ENCODE results near the gene TMEM123. TPM values are rescaled to one million over a fixed set of nuclear protein-coding genes. Genes with fewer than 3 reads are reported as not detected.
A peak's percentile ranks its signal among the peaks of the same experiment; 100 is the strongest.

The TMEM123 gene
- polyA plus RNA-seq, 4 donors: 5.1 to 130 (median 37.9) TPM

DNA sequence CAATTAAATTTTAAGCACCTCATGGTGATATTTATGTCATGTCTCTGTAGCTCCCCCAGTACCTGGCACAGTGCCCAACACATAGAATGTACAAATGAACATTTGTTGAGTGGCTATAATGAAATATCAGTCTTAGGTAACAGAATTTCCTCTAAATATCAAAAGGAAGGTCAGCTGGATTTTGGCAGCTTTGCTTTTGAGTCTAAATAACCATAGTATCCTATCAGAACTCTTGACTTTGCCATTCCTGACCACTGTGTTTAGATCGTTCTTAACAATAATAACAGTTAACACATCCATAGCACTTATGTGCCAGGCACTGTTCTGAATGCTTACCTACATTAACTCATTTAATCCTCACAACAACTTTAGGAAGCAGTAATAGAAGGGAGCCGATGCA, 26.6 kb downstream of the TMEM123 start:
- Histone ChIP-seq H3K27ac (ENCODE audit: low read depth in 1 of 3, low read length in 2 of 3) (no peak overlapping the region), H3K4me3 (ENCODE audit: low read depth in 1 of 3, low read length in 3 of 3) (no peak overlapping the region), H3K9me3 (ENCODE audit: control insufficient read depth in 2 of 2, insufficient read depth in 1 of 2, low read depth in 1 of 2, low read length in 1 of 2) (no peaks in the 10 kb centered on the region), H3K27me3 (ENCODE audit: control insufficient read depth in 3 of 3, insufficient read depth in 3 of 3, low read length in 3 of 3) (no peaks in the 10 kb centered on the region), H3K36me3 (ENCODE audit: control insufficient read depth in 3 of 3, insufficient read depth in 2 of 3, low read depth in 1 of 3, low read length in 3 of 3) (peaks cover 0 to 14% (median 0%) of the 10 kb centered on the region in 3 donors), H3K4me1 (ENCODE audit: control insufficient read depth in 3 of 3, insufficient read depth in 2 of 3, low read depth in 1 of 3, low read length in 2 of 3) (peaks cover 0 to 8% (median 3%) of the 10 kb centered on the region in 3 donors)
- WGBS, 3 donors: 78 to 84% (median 80%) methylated on average over 2 of the region's 2 CpGs
- DNase-seq: no peak
- FAIRE-seq: no peak

- WGBS, 3 donors: 90 to 100% (median 97%) methylated on average over 1 of the region's 1 CpG
- H3K9me3 ChIP-seq (ENCODE audit: control insufficient read depth in 2 of 2, insufficient read depth in 1 of 2, low read depth in 1 of 2, low read length in 1 of 2): no peaks in the 10 kb centered on the region
- H3K4me3 ChIP-seq (ENCODE audit: low read depth in 1 of 3, low read length in 3 of 3): no peak overlapping the region
- DNase-seq: no peak
- FAIRE-seq: no peak
- H3K4me1 ChIP-seq (ENCODE audit: control insufficient read depth in 3 of 3, insufficient read depth in 2 of 3, low read depth in 1 of 3, low read length in 2 of 3): peaks cover 0 to 11% (median 0%) of the 10 kb centered on the region in 3 donors
- H3K27me3 ChIP-seq (ENCODE audit: control insufficient read depth in 3 of 3, insufficient read depth in 3 of 3, low read length in 3 of 3): no peaks in the 10 kb centered on the region
- H3K27ac ChIP-seq (ENCODE audit: low read depth in 1 of 3, low read length in 2 of 3): no peak overlapping the region
- H3K36me3 ChIP-seq (ENCODE audit: control insufficient read depth in 3 of 3, insufficient read depth in 2 of 3, low read depth in 1 of 3, low read length in 3 of 3): peaks cover 0 to 13% (median 0%) of the 10 kb centered on the region in 3 donors
Observed at GRCh38 chr11:102423936-102424335, 28.6 kb downstream of the TMEM123 start.

GRCh38 chr11:102422817-102423712, 29.5 kb downstream of the TMEM123 start:
- Histone ChIP-seq H3K9me3 (ENCODE audit: control insufficient read depth in 2 of 2, insufficient read depth in 1 of 2, low read depth in 1 of 2, low read length in 1 of 2) (no peaks in the 10 kb centered on the region), H3K4me3 (ENCODE audit: low read depth in 1 of 3, low read length in 3 of 3) (no peak overlapping the region), H3K27ac (ENCODE audit: low read depth in 1 of 3, low read length in 2 of 3) (no peak overlapping the region), H3K4me1 (ENCODE audit: control insufficient read depth in 3 of 3, insufficient read depth in 2 of 3, low read depth in 1 of 3, low read length in 2 of 3) (peaks cover 0 to 11% (median 0%) of the 10 kb centered on the region in 3 donors), H3K27me3 (ENCODE audit: control insufficient read depth in 3 of 3, insufficient read depth in 3 of 3, low read length in 3 of 3) (no peaks in the 10 kb centered on the region), H3K36me3 (ENCODE audit: control insufficient read depth in 3 of 3, insufficient read depth in 2 of 3, low read depth in 1 of 3, low read length in 3 of 3) (peaks cover 0 to 10% (median 0%) of the 10 kb centered on the region in 3 donors)
- DNase-seq: no peak
- FAIRE-seq: no peak
- 78 to 84% (median 80%) methylated on average over 4 of the region's 4 CpGs for WGBS, 3 donors

- WGBS, 3 donors: 30 to 47% (median 45%) methylated on average over 3 of the region's 3 CpGs
- no peak for FAIRE-seq
- H3K36me3 ChIP-seq (ENCODE audit: control insufficient read depth in 3 of 3, insufficient read depth in 2 of 3, low read depth in 1 of 3, low read length in 3 of 3): peaks cover 0 to 7% (median 0%) of the 10 kb centered on the region in 3 donors
- H3K4me1 ChIP-seq (ENCODE audit: control insufficient read depth in 3 of 3, insufficient read depth in 2 of 3, low read depth in 1 of 3, low read length in 2 of 3): peaks cover 0 to 11% (median 0%) of the 10 kb centered on the region in 3 donors
- H3K27ac ChIP-seq (ENCODE audit: low read depth in 1 of 3, low read length in 2 of 3): no peak overlapping the region
- no peak overlapping the region for H3K4me3 ChIP-seq (ENCODE audit: low read depth in 1 of 3, low read length in 3 of 3)
- no peaks in the 10 kb centered on the region for H3K27me3 ChIP-seq (ENCODE audit: control insufficient read depth in 3 of 3, insufficient read depth in 3 of 3, low read length in 3 of 3)
- peaks cover 0 to 3% of the 10 kb centered on the region in 2 donors for H3K9me3 ChIP-seq (ENCODE audit: control insufficient read depth in 2 of 2, insufficient read depth in 1 of 2, low read depth in 1 of 2, low read length in 1 of 2)
- DNase-seq: no peak
Observed at GRCh38 chr11:102421261-102421660, 31.3 kb downstream of the TMEM123 start.

GRCh38 chr11:102420547-102420946, 32.0 kb downstream of the TMEM123 start:
- H3K9me3 ChIP-seq (ENCODE audit: control insufficient read depth in 2 of 2, insufficient read depth in 1 of 2, low read depth in 1 of 2, low read length in 1 of 2): peaks cover 0 to 3% of the 10 kb centered on the region in 2 donors
- no peak overlapping the region for H3K27ac ChIP-seq (ENCODE audit: low read depth in 1 of 3, low read length in 2 of 3)
- DNase-seq: peak in 1 of 2 donors; percentile 29
- 45 to 66% (median 53%) methylated on average over 2 of the region's 2 CpGs for WGBS, 3 donors
- H3K4me3 ChIP-seq (ENCODE audit: low read depth in 1 of 3, low read length in 3 of 3): no peak overlapping the region
- H3K4me1 ChIP-seq (ENCODE audit: control insufficient read depth in 3 of 3, insufficient read depth in 2 of 3, low read depth in 1 of 3, low read length in 2 of 3): peaks cover 0 to 11% (median 0%) of the 10 kb centered on the region in 3 donors
- H3K27me3 ChIP-seq (ENCODE audit: control insufficient read depth in 3 of 3, insufficient read depth in 3 of 3, low read length in 3 of 3): no peaks in the 10 kb centered on the region
- H3K36me3 ChIP-seq (ENCODE audit: control insufficient read depth in 3 of 3, insufficient read depth in 2 of 3, low read depth in 1 of 3, low read length in 3 of 3): peaks cover 0 to 7% (median 0%) of the 10 kb centered on the region in 3 donors
- no peak for FAIRE-seq

- no peak for DNase-seq
- Histone ChIP-seq H3K36me3 (ENCODE audit: control insufficient read depth in 3 of 3, insufficient read depth in 2 of 3, low read depth in 1 of 3, low read length in 3 of 3) (peaks cover 0 to 3% (median 0%) of the 10 kb centered on the region in 3 donors), H3K9me3 (ENCODE audit: control insufficient read depth in 2 of 2, insufficient read depth in 1 of 2, low read depth in 1 of 2, low read length in 1 of 2) (peaks cover 0 to 3% of the 10 kb centered on the region in 2 donors), H3K27me3 (ENCODE audit: control insufficient read depth in 3 of 3, insufficient read depth in 3 of 3, low read length in 3 of 3) (no peaks in the 10 kb centered on the region), H3K4me1 (ENCODE audit: control insufficient read depth in 3 of 3, insufficient read depth in 2 of 3, low read depth in 1 of 3, low read length in 2 of 3) (peaks cover 0 to 11% (median 0%) of the 10 kb centered on the region in 3 donors), H3K4me3 (ENCODE audit: low read depth in 1 of 3, low read length in 3 of 3) (no peak overlapping the region), H3K27ac (ENCODE audit: low read depth in 1 of 3, low read length in 2 of 3) (no peak overlapping the region)
- no peak for FAIRE-seq
- WGBS, 3 donors: 73 to 90% (median 80%) methylated on average over 3 of the region's 3 CpGs
Observed at GRCh38 chr11:102419181-102419580, 33.4 kb downstream of the TMEM123 start.

DNA sequence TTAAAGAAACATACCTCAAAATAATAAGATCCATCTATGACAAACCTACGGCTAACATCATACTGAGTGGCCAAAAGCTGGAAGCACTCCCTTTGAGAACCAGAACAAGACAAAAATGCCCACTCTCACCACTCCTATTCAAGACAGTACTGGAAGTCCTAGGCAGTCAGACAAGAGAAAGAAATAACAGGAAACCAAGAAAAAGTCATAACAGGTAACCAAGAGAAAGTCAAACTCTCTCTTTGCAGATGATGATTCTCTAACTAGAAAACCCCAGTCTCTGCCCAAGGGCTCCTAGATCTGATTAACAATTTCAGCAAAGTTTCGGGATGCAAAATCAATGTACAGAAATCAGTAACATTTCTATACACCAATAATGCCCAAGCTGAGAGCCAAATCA, 35.6 kb downstream of the TMEM123 start:
- WGBS, 3 donors: 87 to 95% (median 89%) methylated on average over 2 of the region's 2 CpGs
- H3K27ac ChIP-seq (ENCODE audit: low read depth in 1 of 3, low read length in 2 of 3): no peak overlapping the region
- peaks cover 0 to 11% (median 0%) of the 10 kb centered on the region in 3 donors for H3K4me1 ChIP-seq (ENCODE audit: control insufficient read depth in 3 of 3, insufficient read depth in 2 of 3, low read depth in 1 of 3, low read length in 2 of 3)
- FAIRE-seq: no peak
- peaks cover 0 to 10% (median 0%) of the 10 kb centered on the region in 3 donors for H3K36me3 ChIP-seq (ENCODE audit: control insufficient read depth in 3 of 3, insufficient read depth in 2 of 3, low read depth in 1 of 3, low read length in 3 of 3)
- H3K4me3 ChIP-seq (ENCODE audit: low read depth in 1 of 3, low read length in 3 of 3): no peak overlapping the region
- H3K27me3 ChIP-seq (ENCODE audit: control insufficient read depth in 3 of 3, insufficient read depth in 3 of 3, low read length in 3 of 3): no peaks in the 10 kb centered on the region
- DNase-seq: no peak
- peaks cover 0 to 3% of the 10 kb centered on the region in 2 donors for H3K9me3 ChIP-seq (ENCODE audit: control insufficient read depth in 2 of 2, insufficient read depth in 1 of 2, low read depth in 1 of 2, low read length in 1 of 2)

DNA sequence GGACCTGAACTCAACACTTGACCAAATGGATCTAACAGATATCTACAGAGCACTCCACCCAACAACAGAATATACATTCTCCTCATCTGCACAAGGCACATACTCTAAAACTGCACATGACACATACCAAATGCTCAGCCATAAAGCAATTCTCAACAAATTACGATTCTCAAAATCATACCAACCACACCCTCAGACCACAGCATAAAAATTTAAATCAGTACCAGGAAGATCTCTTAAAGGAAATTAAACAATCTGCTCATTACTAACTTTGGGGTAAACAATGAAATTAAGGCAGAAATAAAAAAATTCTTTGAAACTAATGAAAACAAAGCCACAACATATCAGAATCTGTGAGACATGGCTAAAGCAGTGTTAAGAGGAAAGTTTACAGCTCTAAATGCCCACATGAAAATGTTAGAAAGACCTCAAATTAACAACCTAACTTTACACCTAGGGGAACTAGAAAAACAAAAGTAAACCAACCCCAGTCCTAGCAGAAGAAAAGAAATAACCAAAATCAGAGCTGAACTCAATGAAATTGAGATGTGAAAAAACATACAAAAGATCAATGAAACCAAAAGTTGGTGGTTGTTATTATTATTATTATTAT, 37.2 kb downstream of the TMEM123 start:
- H3K4me3 ChIP-seq (ENCODE audit: low read depth in 1 of 3, low read length in 3 of 3): no peak overlapping the region
- H3K36me3 ChIP-seq (ENCODE audit: control insufficient read depth in 3 of 3, insufficient read depth in 2 of 3, low read depth in 1 of 3, low read length in 3 of 3): peaks cover 0 to 12% (median 0%) of the 10 kb centered on the region in 3 donors
- no peaks in the 10 kb centered on the region for H3K27me3 ChIP-seq (ENCODE audit: control insufficient read depth in 3 of 3, insufficient read depth in 3 of 3, low read length in 3 of 3)
- peaks cover 0 to 7% (median 0%) of the 10 kb centered on the region in 3 donors for H3K4me1 ChIP-seq (ENCODE audit: control insufficient read depth in 3 of 3, insufficient read depth in 2 of 3, low read depth in 1 of 3, low read length in 2 of 3)
- no peak overlapping the region for H3K27ac ChIP-seq (ENCODE audit: low read depth in 1 of 3, low read length in 2 of 3)
- 19 to 40% (median 28%) methylated on average over 1 of the region's 1 CpG for WGBS, 3 donors
- peaks cover 0 to 3% of the 10 kb centered on the region in 2 donors for H3K9me3 ChIP-seq (ENCODE audit: control insufficient read depth in 2 of 2, insufficient read depth in 1 of 2, low read depth in 1 of 2, low read length in 1 of 2)
- DNase-seq (no peak), FAIRE-seq (no peak)
